WTC11 (cell line): ENCODE data around the gene RCBTB2. TPM values are rescaled to one million over a fixed set of nuclear protein-coding genes. Genes with fewer than 3 reads are reported as not detected.

ENCODE experiments used
- ATAC-seq: fragments of 200-7000 bp; cut with Tn5 transposase; 2 replicates; pipeline ENCODE4 v1.10.0; 2021; ENCODE audit warnings: mild to moderate bottlenecking, moderate library complexity
- CTCF ChIA-PET: fragments of 300-600 bp; sonication (Branson Sonifier 250); formaldehyde crosslinking; loops from one replicate; lab custom pipeline; 2021; ENCODE audit warnings: antibody characterized with exemption; lab: Charles Lee
- POLR2A ChIA-PET: fragments of 350-600 bp; sonication (Branson Sonifier 250); formaldehyde crosslinking; loops from one replicate; lab custom pipeline; 2021; ENCODE audit warnings: antibody characterized with exemption; lab: Charles Lee
- DNase-seq: peaks from one replicate; pipeline ENCODE4 v3.0.0; 2021; ENCODE audit warnings: low spot score
- H3K27ac Mint-ChIP-seq: 2 replicates; pipeline ENCODE4 v1.8.0; 2021; ENCODE audit warnings: mixed read lengths
- H3K27me3 Mint-ChIP-seq: 2 replicates; pipeline ENCODE4 v1.8.0; 2021; ENCODE audit warnings: low read depth, mild to moderate bottlenecking, moderate library complexity, mixed read lengths
- H3K36me3 Mint-ChIP-seq: 2 replicates; pipeline ENCODE4 v1.8.0; 2021; ENCODE audit warnings: mixed read lengths
- H3K4me1 Mint-ChIP-seq: 2 replicates; pipeline ENCODE4 v1.8.0; 2022; ENCODE audit warnings: mixed read lengths
- H3K4me3 Mint-ChIP-seq: 2 replicates; pipeline ENCODE4 v1.8.0; 2021; ENCODE audit warnings: mild to moderate bottlenecking, moderate library complexity, mixed read lengths
- H3K9me3 Mint-ChIP-seq: 2 replicates; pipeline ENCODE4 v1.8.0; 2021; ENCODE audit warnings: mixed read lengths
- AR ChIP-seq: fragments of 250-450 bp; sonication (Bioruptor Pico); IDR thresholded peaks from 2 replicates; pipeline ENCODE4 v1.9.0; 2021; ENCODE audit warnings: mild to moderate bottlenecking
- ARID4B ChIP-seq: sonication (generic); formaldehyde crosslinking; IDR thresholded peaks from 2 replicates; pipeline ENCODE4 v1.8.0; 2023; ENCODE audit warnings: missing genetic modification reagents, mild to moderate bottlenecking, borderline replicate concordance
- GTF2I ChIP-seq: fragments of 250-450 bp; sonication (Bioruptor Pico); conservative IDR thresholded peaks from 2 replicates; pipeline ENCODE4 v1.4.0; 2021; ENCODE audit warnings: mild to moderate bottlenecking
- HMGXB4 ChIP-seq: sonication (generic); formaldehyde crosslinking; IDR thresholded peaks from 2 replicates; pipeline ENCODE4 v1.8.1; 2023; ENCODE audit warnings: mild to moderate bottlenecking, moderate library complexity, missing genetic modification reagents
- IRF1 ChIP-seq: sonication (generic); formaldehyde crosslinking; IDR thresholded peaks from 2 replicates; pipeline ENCODE4 v1.8.0; 2023; ENCODE audit warnings: missing genetic modification reagents
- SP1 ChIP-seq: sonication (generic); formaldehyde crosslinking; conservative IDR thresholded peaks from 2 replicates; pipeline ENCODE4 v1.8.1; 2022; ENCODE audit warnings: missing genetic modification reagents
- TEAD4 ChIP-seq: sonication (generic); formaldehyde crosslinking; IDR thresholded peaks from 2 replicates; pipeline ENCODE4 v1.8.0; 2022; ENCODE audit warnings: mild to moderate bottlenecking, missing genetic modification reagents
- ZNF232 ChIP-seq: sonication (generic); formaldehyde crosslinking; IDR thresholded peaks from 2 replicates; pipeline ENCODE4 v1.8.0; 2022; ENCODE audit warnings: mild to moderate bottlenecking, missing genetic modification reagents
- ZNF281 ChIP-seq: sonication (generic); formaldehyde crosslinking; IDR thresholded peaks from 2 replicates; pipeline ENCODE4 v1.8.0; 2023; ENCODE audit warnings: mild to moderate bottlenecking, missing genetic modification reagents
- ZNF317 ChIP-seq: sonication (generic); formaldehyde crosslinking; IDR thresholded peaks from 2 replicates; pipeline ENCODE4 v1.8.1; 2023; ENCODE audit warnings: low read depth, mild to moderate bottlenecking, moderate library complexity, missing genetic modification reagents, borderline replicate concordance
- ZNF512 ChIP-seq: sonication (generic); formaldehyde crosslinking; IDR thresholded peaks from 2 replicates; pipeline ENCODE4 v1.8.1; 2022; ENCODE audit warnings: missing genetic modification reagents, borderline replicate concordance
- ZNF671 ChIP-seq: fragments of 250-450 bp; sonication (Bioruptor Pico); IDR thresholded peaks from 2 replicates; pipeline ENCODE4 v1.8.0; 2021; ENCODE audit warnings: mild to moderate bottlenecking
- total RNA-seq: library from RNA; stranded (reverse); gene quantifications from 3 replicates; pipeline ENCODE4 v1.2.3, GENCODE V29; 2021

The RCBTB2 gene
- total RNA-seq, 1 experiment from 2014 or later, result 6.6 TPM

- TF ChIP-seq AR (CRISPR knock-in tag), result no peak
- no peak for TF ChIP-seq HMGXB4 (CRISPR knock-in tag)
These were observed 46.0 kb downstream of the RCBTB2 start (continued) for GRCh38 chr13:48486836-48487235.

GRCh38 chr13:48486362-48486761 lies 46.5 kb downstream of the RCBTB2 start:
- Mint-ChIP-seq H3K27me3 (no peaks in the 10 kb centered on the region), H3K4me1 (no peaks in the 10 kb centered on the region), H3K36me3 (peaks cover 22% of the 10 kb centered on the region), H3K9me3 (peaks cover 13% of the 10 kb centered on the region), H3K27ac (no peak overlapping the region), H3K4me3 (no peak overlapping the region)
- ChIA-PET POLR2A (no interaction called here), CTCF (no interaction called here)
- no peak for TF ChIP-seq IRF1
- no peak for TF ChIP-seq AR (CRISPR knock-in tag)
- TF ChIP-seq ZNF317 (CRISPR knock-in tag), result no peak
- TF ChIP-seq SP1 (CRISPR knock-in tag), result no peak
- no peak for TF ChIP-seq ZNF512 (CRISPR knock-in tag)
- TF ChIP-seq ZNF232 (CRISPR knock-in tag), result no peak
- no peak for TF ChIP-seq ZNF671 (CRISPR knock-in tag)
- TF ChIP-seq GTF2I (CRISPR knock-in tag), result no peak
- TF ChIP-seq TEAD4 (CRISPR knock-in tag), result no peak
- no peak for TF ChIP-seq ARID4B
- no peak for TF ChIP-seq ZNF281 (CRISPR knock-in tag)
- ATAC-seq, result no peak
- DNase-seq, result no peak
